ENCODE measurements around the gene MAFG. TPM values are rescaled to one million over a fixed set of nuclear protein-coding genes. Genes with fewer than 3 reads are reported as not detected.
A peak's percentile ranks its signal among the peaks of the same experiment; 100 is the strongest.

The MAFG gene
- total and polyA plus RNA-seq, 10 donors = 3.2 to 41.4 (median 23.4) TPM

- peaks cover 0 to 38% (median 32%) of the 10 kb centered on the region in 7 donors for H3K27me3 ChIP-seq (replicated peaks in 1 of 7)
- TF ChIP-seq CTCF (IDR thresholded peaks at IDR 0.05 in 8 of 11, conservative IDR thresholded peaks at IDR 0.05 in 3 of 11) (no peak), POLR2AphosphoS5 (IDR thresholded peaks at IDR 0.05) (peak; percentile 67 to 72 (median 68)), POLR2A (IDR thresholded peaks at IDR 0.05) (no peak)
- peak overlapping the region; percentile 45 to 98 (median 94) for H3K27ac ChIP-seq
- H3K36me3 ChIP-seq = peaks cover 0 to 13% (median 11%) of the 10 kb centered on the region in 6 donors
- peak overlapping the region; percentile 83 to 99 (median 94) for H3K4me3 ChIP-seq
- H3K4me1 ChIP-seq = peaks cover 24 to 70% (median 63%) of the 10 kb centered on the region in 6 donors
- intact Hi-C loops (cut with DNase I; ENCODE audit: low total_unique reads) = no loop called here
- no peaks in the 10 kb centered on the region for H3K9me3 ChIP-seq
- DNase-seq = peak; percentile 92
- 0 to 1% (median 1%) methylated on average over 29 to 46 of the region's 46 CpGs for WGBS, 5 donors
These were observed 934 bp downstream of the MAFG start for GRCh38 chr17:81926451-81927151.

DNA sequence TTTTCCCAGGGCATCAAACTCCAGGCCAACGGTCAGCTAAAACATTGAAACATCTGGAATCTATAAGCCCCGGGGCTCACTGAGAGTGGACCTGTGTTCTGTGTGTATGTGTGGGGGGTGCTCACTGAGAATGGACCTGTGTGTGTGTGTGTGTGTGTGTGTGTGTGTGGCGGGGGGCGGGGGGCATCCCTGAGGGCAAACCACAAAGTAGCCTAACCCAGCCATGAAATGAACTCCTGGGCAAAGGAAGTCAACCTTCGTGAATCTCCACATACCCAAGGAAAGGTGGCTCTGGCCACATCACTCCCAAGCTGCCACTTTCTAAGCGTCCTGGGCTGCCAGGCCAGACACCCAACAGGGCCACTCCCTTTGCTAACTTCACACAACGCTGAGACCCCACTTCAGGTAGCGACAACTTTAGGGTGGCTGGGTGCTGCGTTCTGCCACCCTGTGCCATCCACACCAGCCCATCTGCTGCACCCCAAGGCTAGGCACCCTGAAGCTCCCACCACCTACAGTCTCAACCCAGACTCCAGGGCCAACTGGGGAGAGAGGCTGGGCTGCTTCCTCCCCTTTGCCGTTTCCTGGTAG, 1.6 kb downstream of the MAFG start:
- 42 to 65% (median 59%) methylated on average over 8 to 10 of the region's 10 CpGs for WGBS, 5 donors
- Histone ChIP-seq H3K27ac (peak overlapping the region; percentile 45 to 98 (median 94)), H3K36me3 (peaks cover 0 to 19% (median 13%) of the 10 kb centered on the region in 6 donors), H3K9me3 (no peaks in the 10 kb centered on the region), H3K4me1 (peaks cover 24 to 76% (median 66%) of the 10 kb centered on the region in 6 donors), H3K27me3 (replicated peaks in 1 of 7) (peaks cover 0 to 32% (median 25%) of the 10 kb centered on the region in 7 donors), H3K4me3 (peak overlapping the region; percentile 83 to 99 (median 94))
- intact Hi-C loops (cut with DNase I; ENCODE audit: low total_unique reads) = no loop called here
- no peak for DNase-seq
- TF ChIP-seq POLR2AphosphoS5 (IDR thresholded peaks at IDR 0.05) (no peak), CTCF (IDR thresholded peaks at IDR 0.05 in 8 of 11, conservative IDR thresholded peaks at IDR 0.05 in 3 of 11) (no peak), POLR2A (IDR thresholded peaks at IDR 0.05) (no peak)

GRCh38 chr17:81924557-81925532, 2.7 kb downstream of the MAFG start:
- peak overlapping the region in 7 of 8 donors; percentile 54 to 98 (median 95) for H3K27ac ChIP-seq

More at GRCh38 chr17:81924557-81925532, 2.7 kb downstream of the MAFG start:
- Histone ChIP-seq H3K27me3 (replicated peaks in 1 of 7) (peaks cover 0 to 21% (median 19%) of the 10 kb centered on the region in 7 donors), H3K4me1 (peaks cover 24 to 87% (median 74%) of the 10 kb centered on the region in 6 donors), H3K4me3 (peak overlapping the region in 5 of 8 donors; percentile 20 to 61 (median 34)), H3K9me3 (no peaks in the 10 kb centered on the region), H3K36me3 (peaks cover 0 to 30% (median 20%) of the 10 kb centered on the region in 6 donors)
- intact Hi-C loops (cut with DNase I; ENCODE audit: low total_unique reads) = no loop called here
- TF ChIP-seq POLR2AphosphoS5 (IDR thresholded peaks at IDR 0.05) (peak in 1 of 3 donors; percentile 45), CTCF (IDR thresholded peaks at IDR 0.05 in 8 of 11, conservative IDR thresholded peaks at IDR 0.05 in 3 of 11) (no peak)
- 46 to 66% (median 62%) methylated on average over 16 to 21 of the region's 21 CpGs for WGBS, 5 donors
- DNase-seq = no peak
